Measurements from ENCODE around the gene NMNAT2.

GRCh38 chr1:183328371-183328770 is 89.8 kb downstream of the NMNAT2 start:
- no peak for TF ChIP-seq CTCF (IDR thresholded peaks at IDR 0.05)
- no peak for TF ChIP-seq POLR2A (IDR thresholded peaks at IDR 0.05)
- TF ChIP-seq EP300 (IDR thresholded peaks at IDR 0.05), result no peak
